GM08714 (cell line): ENCODE results near the gene TOP1.

Experiments
- H3K4me3 ChIP-seq: fragments of 200-500 bp; sonication (Bioruptor generic); 2 replicates; pipeline ENCODE4 v1.5.1; 2014; ENCODE audit warnings: mild to moderate bottlenecking, low read length, inconsistent platforms
- ZNF274 ChIP-seq: IDR thresholded peaks from 2 replicates; pipeline ENCODE4 v1.6.1; 2012; ENCODE audit warnings: mild to moderate bottlenecking, low read depth, low read length

TOP1 gene

GRCh38 chr20:41137614-41138474, 109.2 kb downstream of the TOP1 start:
- no peak for TF ChIP-seq ZNF274
- peak overlapping the region; percentile 86 for H3K4me3 ChIP-seq

- H3K4me3 ChIP-seq: peak overlapping the region; percentile 86
- no peak for TF ChIP-seq ZNF274
Measured at GRCh38 chr20:41138475-41139226, 110.0 kb downstream of the TOP1 start.

- H3K4me3 ChIP-seq: no peak overlapping the region; the same call in 1 of the 2 replicates
Measured at GRCh38 chr20:41139227-41140093, 110.8 kb downstream of the TOP1 start.

GRCh38 chr20:41140226-41141133, 111.9 kb downstream of the TOP1 start:
- no peak overlapping the region for H3K4me3 ChIP-seq
- TF ChIP-seq ZNF274: no peak

More at GRCh38 chr20:41139227-41140093, 110.8 kb downstream of the TOP1 start:
- no peak for TF ChIP-seq ZNF274

GRCh38 chr20:41141153-41141815, 112.7 kb downstream of the TOP1 start:
- TF ChIP-seq ZNF274: no peak
- no peak overlapping the region for H3K4me3 ChIP-seq

- TF ChIP-seq ZNF274: no peak
- no peak overlapping the region for H3K4me3 ChIP-seq
Measured at GRCh38 chr20:41142245-41142644, 113.6 kb downstream of the TOP1 start.

GRCh38 chr20:41142919-41143318, 114.3 kb downstream of the TOP1 start:
- H3K4me3 ChIP-seq: no peak overlapping the region
- no peak for TF ChIP-seq ZNF274

GRCh38 chr20:41143354-41143753, 114.7 kb downstream of the TOP1 start:
- TF ChIP-seq ZNF274: no peak
- H3K4me3 ChIP-seq: no peak overlapping the region

GRCh38 chr20:41145317-41145716, 116.7 kb downstream of the TOP1 start:
- no peak for TF ChIP-seq ZNF274
- no peak overlapping the region for H3K4me3 ChIP-seq

- no peak overlapping the region for H3K4me3 ChIP-seq
- TF ChIP-seq ZNF274: no peak
Measured at GRCh38 chr20:41145821-41146620, 117.4 kb downstream of the TOP1 start.

- TF ChIP-seq ZNF274: no peak
- no peak overlapping the region for H3K4me3 ChIP-seq
Measured at GRCh38 chr20:41147767-41148191, 119.2 kb downstream of the TOP1 start.

GRCh38 chr20:41148942-41149341, 120.3 kb downstream of the TOP1 start:
- H3K4me3 ChIP-seq: no peak overlapping the region
- no peak for TF ChIP-seq ZNF274
